H1 (cell line): ENCODE results near the gene USP30. TPM values are rescaled to one million over a fixed set of nuclear protein-coding genes. Genes with fewer than 3 reads are reported as not detected.

ENCODE experiments used
- CTCF ChIA-PET: fragments of 300-600 bp; sonication (Branson Sonifier 250); formaldehyde crosslinking; loops from one replicate; lab custom pipeline; 2021; ENCODE audit not compliant: partially characterized antibody; lab: Charles Lee
- POLR2A ChIA-PET: fragments of 300-600 bp; sonication (Branson Sonifier 250); formaldehyde crosslinking; loops from one replicate; lab custom pipeline; 2021; ENCODE audit warnings: inconsistent platforms; ENCODE audit not compliant: partially characterized antibody; lab: Charles Lee
- DNase-seq, 2 experiments: peaks; one replicate each; pipeline versions ENCODE4 v3.0.0 to v3.0.0-alpha.2; 2010 to 2022; ENCODE audit warnings: low spot score in 2 of 2, low read depth in 1 of 2, mixed read lengths in 1 of 2
- FAIRE-seq: peaks from 2 replicates; lab custom pipeline; 2011; peaks lifted over from hg19 to GRCh38; lab: Jason Lieb, UNC
- H2AFZ ChIP-seq: 2 replicates; pipeline ENCODE4 v1.8.1; 2012; ENCODE audit warnings: low read length, inconsistent platforms
- H2AK5ac ChIP-seq: 2 replicates; pipeline ENCODE4 v1.6.1; 2013; ENCODE audit warnings: low read depth, low read length
- H2BK120ac ChIP-seq: replicated peaks from 2 replicates; pipeline ENCODE3; 2013; ENCODE audit warnings: low read depth, low read length, inconsistent platforms
- H2BK12ac ChIP-seq: 2 replicates; pipeline ENCODE4 v1.6.1; 2013; ENCODE audit warnings: low read depth, low read length
- H2BK15ac ChIP-seq: 2 replicates; pipeline ENCODE4 v1.6.1; 2013; ENCODE audit warnings: low read length
- H2BK20ac ChIP-seq: 2 replicates; pipeline ENCODE4 v1.6.1; 2013; ENCODE audit warnings: low read length
- H2BK5ac ChIP-seq: 2 replicates; pipeline ENCODE4 v1.6.1; 2013; ENCODE audit warnings: low read depth, low read length
- H3K14ac ChIP-seq: 2 replicates; pipeline ENCODE4 v1.6.1; 2013; ENCODE audit warnings: inconsistent platforms; ENCODE audit not compliant: insufficient read length
- H3K18ac ChIP-seq: 2 replicates; pipeline ENCODE4 v1.6.1; 2013; ENCODE audit warnings: low read length; ENCODE audit errors: extremely low read depth
- H3K23ac ChIP-seq: 2 replicates; pipeline ENCODE4 v1.6.1; 2013; ENCODE audit warnings: inconsistent platforms; ENCODE audit not compliant: insufficient read length
- H3K23me2 ChIP-seq: 2 replicates; pipeline ENCODE4 v1.6.1; 2013; ENCODE audit warnings: low read depth, low read length
- H3K27ac ChIP-seq: 2 replicates; pipeline ENCODE4 v1.6.1; 2011; ENCODE audit warnings: low read depth, low read length, inconsistent platforms
- H3K27me3 ChIP-seq, 4 experiments: replicated peaks in 1 of 4; 1 replicate in 1 of 4; 2 replicates in 3 of 4; pipeline versions ENCODE4 v1.6.1 to v1.8.1; 2011 to 2013; ENCODE audit warnings: low read length in 3 of 4, mild to moderate bottlenecking in 3 of 4, inconsistent platforms in 2 of 4, mixed read lengths in 2 of 4, moderate library complexity in 1 of 4; ENCODE audit not compliant: control insufficient read depth in 3 of 4, insufficient read depth in 3 of 4; ENCODE audit errors: extremely low read depth in 1 of 4
- H3K36me3 ChIP-seq, 4 experiments: 2 replicates each; pipeline versions ENCODE4 v1.6.1 to v1.8.1; 2011 to 2013; ENCODE audit warnings: mild to moderate bottlenecking in 4 of 4, low read length in 3 of 4, moderate library complexity in 2 of 4, control low read depth in 1 of 4, inconsistent platforms in 1 of 4; ENCODE audit not compliant: insufficient read depth in 4 of 4, control insufficient read depth in 2 of 4
- H3K4ac ChIP-seq: replicated peaks from 2 replicates; pipeline ENCODE3; 2013; ENCODE audit warnings: low read length, low read depth, mixed read lengths, inconsistent platforms; ENCODE audit not compliant: insufficient read length
- H3K4me1 ChIP-seq, 4 experiments: replicated peaks in 1 of 4; 1 replicate in 1 of 4; 2 replicates in 3 of 4; pipeline versions ENCODE4 v1.6.1 to v1.8.1; 2011 to 2013; ENCODE audit warnings: low read length in 3 of 4, inconsistent platforms in 2 of 4, mixed read lengths in 1 of 4; ENCODE audit not compliant: insufficient read depth in 4 of 4, control insufficient read depth in 3 of 4
- H3K4me2 ChIP-seq, 2 experiments: 2 replicates each; pipeline versions ENCODE4 v1.6.1 to v1.8.1; 2011 to 2013; ENCODE audit warnings: low read depth in 2 of 2, low read length in 2 of 2, control low read depth in 1 of 2, inconsistent platforms in 1 of 2, mild to moderate bottlenecking in 1 of 2; ENCODE audit not compliant: insufficient read depth in 1 of 2
- H3K4me3 ChIP-seq, 4 experiments: fragments of 200-600, 300-600 bp in 1 of 4; sonication (generic), shearing (Covaris generic), sonication (Bioruptor Twin) in 1 of 4; 2 replicates each; pipeline versions ENCODE4 v1.5.1 to v1.8.1; 2011 to 2016; ENCODE audit warnings: low read length in 4 of 4, low read depth in 3 of 4, control low read depth in 2 of 4, inconsistent platforms in 2 of 4, mild to moderate bottlenecking in 2 of 4, mixed read lengths in 1 of 4, moderate library complexity in 1 of 4; ENCODE audit not compliant: insufficient read depth in 2 of 4; ENCODE audit errors: extremely low read depth in 1 of 4
- H3K56ac ChIP-seq: replicated peaks from 2 replicates; pipeline ENCODE3; 2013; ENCODE audit warnings: low read depth, mild to moderate bottlenecking, mixed read lengths, low read length, inconsistent platforms; ENCODE audit not compliant: insufficient read length
- H3K79me1 ChIP-seq: 2 replicates; pipeline ENCODE4 v1.6.1; 2013; ENCODE audit warnings: low read depth, low read length, control low read depth
- H3K79me2 ChIP-seq, 2 experiments: 2 replicates each; pipeline versions ENCODE4 v1.6.1 to v1.8.1; 2012 to 2013; ENCODE audit warnings: low read length in 2 of 2, mild to moderate bottlenecking in 2 of 2, inconsistent platforms in 1 of 2; ENCODE audit not compliant: insufficient read depth in 2 of 2, control insufficient read depth in 1 of 2
- H3K9ac ChIP-seq, 4 experiments: replicated peaks in 1 of 4; 1 replicate in 1 of 4; 2 replicates in 3 of 4; pipeline versions ENCODE4 v1.6.1 to v1.8.1; 2011 to 2013; ENCODE audit warnings: low read depth in 3 of 4, low read length in 3 of 4, control low read depth in 2 of 4, mild to moderate bottlenecking in 2 of 4, moderate library complexity in 2 of 4, inconsistent platforms in 1 of 4; ENCODE audit errors: extremely low read depth in 1 of 4
- H3K9me3 ChIP-seq, 2 experiments: 2 replicates each; pipeline versions ENCODE4 v1.6.1 to v1.8.1; 2012 to 2013; ENCODE audit warnings: mild to moderate bottlenecking in 2 of 2, moderate library complexity in 2 of 2, control low read depth in 1 of 2, inconsistent platforms in 1 of 2, low read depth in 1 of 2, low read length in 1 of 2, mixed read lengths in 1 of 2; ENCODE audit not compliant: insufficient read depth in 2 of 2
- H4K20me1 ChIP-seq, 2 experiments: replicated peaks in 1 of 2; 2 replicates each; pipeline versions ENCODE3 to v1.8.1; 2011 to 2013; ENCODE audit warnings: inconsistent platforms in 2 of 2, low read length in 2 of 2, mild to moderate bottlenecking in 1 of 2; ENCODE audit not compliant: insufficient read depth in 2 of 2, control insufficient read depth in 1 of 2
- H4K5ac ChIP-seq: 2 replicates; pipeline ENCODE4 v1.6.1; 2013; ENCODE audit warnings: low read length, low read depth, mixed read lengths, inconsistent platforms; ENCODE audit not compliant: insufficient read length
- H4K8ac ChIP-seq: 2 replicates; pipeline ENCODE4 v1.8.0; 2013; ENCODE audit warnings: mild to moderate bottlenecking, moderate library complexity, low read length, inconsistent platforms; ENCODE audit not compliant: insufficient read depth; ENCODE audit errors: extremely low read depth
- H4K91ac ChIP-seq: replicated peaks from 2 replicates; pipeline ENCODE3; 2013; ENCODE audit warnings: low read length, mixed read lengths, inconsistent platforms; ENCODE audit not compliant: insufficient read length
- ATF3 ChIP-seq: IDR thresholded peaks from 2 replicates; pipeline ENCODE4 v1.6.1; 2011; ENCODE audit warnings: low read depth, mild to moderate bottlenecking, low read length; ENCODE audit not compliant: insufficient read depth
- BCL11A ChIP-seq, 2 experiments: IDR thresholded peaks; one replicate each; pipeline ENCODE4 v1.6.1; 2011; ENCODE audit warnings: low read depth in 2 of 2, low read length in 2 of 2, mild to moderate bottlenecking in 2 of 2
- BRCA1 ChIP-seq: IDR thresholded peaks from 2 replicates; pipeline ENCODE4 v1.6.1; 2012; ENCODE audit warnings: low read depth, low read length, improper control_type of control experiment
- KDM4A ChIP-seq: IDR thresholded peaks from one replicate; pipeline ENCODE4 v1.7.1; 2012; ENCODE audit warnings: low read depth, mild to moderate bottlenecking, moderate library complexity, low read length, inconsistent platforms; ENCODE audit not compliant: severe bottlenecking
- NANOG ChIP-seq: IDR thresholded peaks from 2 replicates; pipeline ENCODE4 v1.6.1; 2011; ENCODE audit warnings: low read length, low read depth, mild to moderate bottlenecking, inconsistent platforms; ENCODE audit not compliant: insufficient read depth, poor library complexity, severe bottlenecking
- PHF8 ChIP-seq: fragments of 200-600 bp; sonication (generic); conservative IDR thresholded peaks from 2 replicates; pipeline ENCODE4 v1.7.1; 2012; ENCODE audit warnings: low read depth, mild to moderate bottlenecking, inconsistent platforms, low read length, moderate library complexity
- SIN3A ChIP-seq, 2 experiments: IDR thresholded peaks in 1 of 2; conservative IDR thresholded peaks in 1 of 2; 2 replicates each; pipeline ENCODE4 v1.6.1; 2011 to 2012; ENCODE audit warnings: low read length in 2 of 2, improper control_type of control experiment in 1 of 2, low read depth in 1 of 2, mild to moderate bottlenecking in 1 of 2
- SP2 ChIP-seq: IDR thresholded peaks from 2 replicates; pipeline ENCODE4 v1.6.1; 2012; ENCODE audit warnings: mild to moderate bottlenecking, low read length, inconsistent platforms
- SUZ12 ChIP-seq: fragments of 200-600 bp; sonication (generic); IDR thresholded peaks from 2 replicates; pipeline ENCODE4 v1.6.1; 2012; ENCODE audit warnings: mild to moderate bottlenecking, inconsistent platforms, low read length, moderate library complexity, mixed read lengths
- TAF1 ChIP-seq: IDR thresholded peaks from 2 replicates; pipeline ENCODE4 v1.6.1; 2011; ENCODE audit warnings: mild to moderate bottlenecking, low read depth, low read length
- WGBS, 2 experiments: shearing (Covaris generic) in 1 of 2; methylation state at CpG; one replicate each; pipeline versions ENCODE4 v1.1.6 to v1.1.7; 2013 to 2015; ENCODE audit warnings: low lambda C conversion rate in 2 of 2, mixed read lengths in 2 of 2, inconsistent platforms in 1 of 2, low coverage in 1 of 2, missing lambda C conversion rate in 1 of 2; ENCODE audit not compliant: insufficient replicate concordance in 2 of 2, insufficient coverage in 1 of 2, insufficient read length in 1 of 2; ENCODE audit errors: extremely low coverage in 1 of 2, missing lambda C conversion rate in 1 of 2; 5-methylcytosine and 5-hydroxymethylcytosine counted together
- polyA plus RNA-seq, 7 experiments: library from polyadenylated mRNA; depleted of rRNA in 3 of 7; stranded (reverse) in 5 of 7; unstranded in 2 of 7; fragments of >200 nt in 5 of 7; fragments of 200-250 nt in 2 of 7; gene quantifications; 1 replicate in 5 of 7; 2 replicates in 1 of 7; 4 replicates in 1 of 7; pipeline versions ENCODE4 v1.2.1 to v1.2.3, GENCODE V29; 2011 to 2013; ENCODE audit warnings: missing spikeins in 2 of 7, mixed read lengths in 2 of 7
- total RNA-seq: library from RNA; stranded (reverse); fragmentation: NEBNext Ultra II Directional; extraction: Animal tissue kit (Norgen Biotek cat#: 25700); gene quantifications from 2 replicates; pipeline ENCODE4 v1.2.1, GENCODE V29; 2021

The USP30 gene
- total and polyA plus RNA-seq, 2 of the 8 experiments (the other 6 are each of a cell fraction or from before 2014, with no cell fraction given), result 7.0 to 12.2 TPM

- FAIRE-seq, result no peak
- H4K91ac ChIP-seq, result peak within 1 kb of the TSS; percentile 34
- H2AK5ac ChIP-seq, result no peak within 1 kb of the TSS
- peaks cover 19 to 37% (median 30%) of the 10 kb centered on the region in 4 experiments; a peak in 7 of 8 replicates for H3K36me3 ChIP-seq
- peak within 1 kb of the TSS; percentile 87 for H3K27ac ChIP-seq
- no peaks in the 10 kb centered on the region for H3K9me3 ChIP-seq
- WGBS, 2 experiments, result 1% methylated on average over 47 of the region's 71 CpGs; no CpG with 5 or more reads in 1 of the 2 experiments
- H2BK20ac ChIP-seq, result no peak within 1 kb of the TSS
- peak; percentile 82 to 97 for DNase-seq
- H3K9ac ChIP-seq, result peak within 1 kb of the TSS; percentile 78 to 95 (median 90)
- H4K5ac ChIP-seq, result peak within 1 kb of the TSS; percentile 75
- peak within 1 kb of the TSS; percentile 71 to 89 (median 76) for H3K4me3 ChIP-seq
- H3K4me2 ChIP-seq, result peak within 1 kb of the TSS; percentile 55 to 72
- H2BK15ac ChIP-seq, result no peak within 1 kb of the TSS
- peak within 1 kb of the TSS; percentile 96 for H4K8ac ChIP-seq
- H2AFZ ChIP-seq, result no peak within 1 kb of the TSS
- H3K56ac ChIP-seq, result peak within 1 kb of the TSS; percentile 64
- POLR2A ChIA-PET, result interaction anchor here (1.0 to 1.9 kb wide), 6 partner anchors 10 to 118 kb away, joined by 3 to 34 read pairs (median 3); no protein-coding TSS in a partner anchor
- CTCF ChIA-PET, result interaction anchor here (0.6 to 1.5 kb wide), 2 partner anchors 15 to 159 kb away, joined by 4 to 6 read pairs; no protein-coding TSS in a partner anchor
- H3K23ac ChIP-seq, result no peak within 1 kb of the TSS
- no peak within 1 kb of the TSS for H2BK12ac ChIP-seq
- H3K23me2 ChIP-seq, result peaks cover 6% of the 10 kb centered on the region
- H3K18ac ChIP-seq, result peak within 1 kb of the TSS; percentile 71
- no peak within 1 kb of the TSS for H3K4ac ChIP-seq
- H4K20me1 ChIP-seq, result peaks cover 0 to 5% of the 10 kb centered on the region in 2 experiments
- H2BK5ac ChIP-seq, result peak within 1 kb of the TSS; percentile 44; the same call in 1 of the 2 replicates
- H2BK120ac ChIP-seq, result no peak within 1 kb of the TSS
- H3K27me3 ChIP-seq, result peaks cover 0 to 6% (median 3%) of the 10 kb centered on the region in 4 experiments; a peak in 5 of 7 replicates
- peaks cover 0 to 27% of the 10 kb centered on the region in 2 experiments; a peak in 2 of 4 replicates for H3K79me2 ChIP-seq
- H3K4me1 ChIP-seq, result peaks cover 0 to 7% (median 2%) of the 10 kb centered on the region in 4 experiments; a peak in 3 of 7 replicates
- H3K14ac ChIP-seq, result no peak within 1 kb of the TSS
- H3K79me1 ChIP-seq, result no peaks in the 10 kb centered on the region
- TF ChIP-seq NANOG (no peak), BCL11A (IDR thresholded peaks at IDR 0.05; ENCODE audit: low read depth in 2 of 2, low read length in 2 of 2) (no peak), TAF1 (peak; percentile 87), BRCA1 (no peak), PHF8 (peak; percentile 81), SIN3A (conservative IDR thresholded peaks at IDR 0.05 in 1 of 2, IDR thresholded peaks at IDR 0.05 in 1 of 2; ENCODE audit: low read depth in 1 of 2, low read length in 2 of 2) (peak in 1 of 2 experiments; percentile 63; a peak in 1 of 4 replicates), SP2 (peak; percentile 72), KDM4A (peak; percentile 52), SUZ12 (no peak), ATF3 (no peak)
Measured at GRCh38 chr12:109097435-109098182, 45.2 kb downstream of the USP30 start, which contains the start of gene UNG. TSS of gene UNG (plus strand) at chr12:109097597. CDS start at chr12:109097680, 83 bp downstream.
